ENCODE data around the gene PIGR. TPM values are rescaled to one million over a fixed set of nuclear protein-coding genes. Genes with fewer than 3 reads are reported as not detected.

The PIGR gene
- total and polyA plus RNA-seq, 9 donors, result 0.04 to 5.3 (median 0.73) TPM; not detected in 1

- no peak overlapping the region for H3K4me3 ChIP-seq
- no peaks in the 10 kb centered on the region for H3K27me3 ChIP-seq
- DNase-seq, result no peak
- TF ChIP-seq CTCF (IDR thresholded peaks at IDR 0.05) (no peak), POLR2A (IDR thresholded peaks at IDR 0.05) (no peak), EP300 (IDR thresholded peaks at IDR 0.05) (no peak)
- no peak overlapping the region for H3K27ac ChIP-seq
- no peaks in the 10 kb centered on the region for H3K4me1 ChIP-seq (ENCODE audit: insufficient read depth)
- no peaks in the 10 kb centered on the region for H3K9me3 ChIP-seq
- 78 to 79% (median 78%) methylated on average over 10 of the region's 10 CpGs for WGBS, 3 donors
- intact Hi-C loops (cut with DNase I), result no loop called here
- no peaks in the 10 kb centered on the region for H3K36me3 ChIP-seq
These were observed 8.4 kb upstream of the PIGR start for GRCh38 chr1:206954459-206955342.

GRCh38 chr1:206953626-206954025 is 7.4 kb upstream of the PIGR start:
- H3K4me1 ChIP-seq (ENCODE audit: insufficient read depth), result no peaks in the 10 kb centered on the region
- no peak overlapping the region for H3K4me3 ChIP-seq
- 87 to 100% (median 91%) methylated on average over 2 of the region's 2 CpGs for WGBS, 3 donors
- H3K36me3 ChIP-seq, result no peaks in the 10 kb centered on the region
- TF ChIP-seq CTCF (IDR thresholded peaks at IDR 0.05), result no peak
- TF ChIP-seq POLR2A (IDR thresholded peaks at IDR 0.05), result no peak
- TF ChIP-seq EP300 (IDR thresholded peaks at IDR 0.05), result no peak
- H3K9me3 ChIP-seq, result no peaks in the 10 kb centered on the region
- intact Hi-C loops (cut with DNase I), result no loop called here
- no peaks in the 10 kb centered on the region for H3K27me3 ChIP-seq
- no peak for DNase-seq
- no peak overlapping the region for H3K27ac ChIP-seq

- H3K4me3 ChIP-seq, result no peak overlapping the region
- DNase-seq, result no peak
- no peak overlapping the region for H3K27ac ChIP-seq
- no peaks in the 10 kb centered on the region for H3K27me3 ChIP-seq
- no peaks in the 10 kb centered on the region for H3K36me3 ChIP-seq
- no peaks in the 10 kb centered on the region for H3K4me1 ChIP-seq (ENCODE audit: insufficient read depth)
- WGBS, 3 donors, result 81 to 86% (median 86%) methylated on average over 3 of the region's 3 CpGs
- intact Hi-C loops (cut with DNase I), result no loop called here
- TF ChIP-seq CTCF (IDR thresholded peaks at IDR 0.05), result no peak
- TF ChIP-seq POLR2A (IDR thresholded peaks at IDR 0.05), result no peak
- no peak for TF ChIP-seq EP300 (IDR thresholded peaks at IDR 0.05)
- no peaks in the 10 kb centered on the region for H3K9me3 ChIP-seq
These were observed 6.9 kb upstream of the PIGR start for GRCh38 chr1:206953126-206953525.

- no peak overlapping the region for H3K4me3 ChIP-seq
- TF ChIP-seq POLR2A (IDR thresholded peaks at IDR 0.05) (no peak), CTCF (IDR thresholded peaks at IDR 0.05) (no peak), EP300 (IDR thresholded peaks at IDR 0.05) (no peak)
- H3K27ac ChIP-seq, result no peak overlapping the region
- H3K4me1 ChIP-seq (ENCODE audit: insufficient read depth), result no peaks in the 10 kb centered on the region
- no peaks in the 10 kb centered on the region for H3K9me3 ChIP-seq
- intact Hi-C loops (cut with DNase I), result no loop called here
- H3K36me3 ChIP-seq, result no peaks in the 10 kb centered on the region
- DNase-seq, result no peak
- no peaks in the 10 kb centered on the region for H3K27me3 ChIP-seq
- 58 to 77% (median 67%) methylated on average over 4 of the region's 4 CpGs for WGBS, 3 donors
These were observed 5.9 kb upstream of the PIGR start for GRCh38 chr1:206952171-206952570.

Measured in ovary (tissue), 9 donors.